K562 (cell line): Measurements from ENCODE around the gene TBC1D5. TPM values are rescaled to one million over a fixed set of nuclear protein-coding genes. Genes with fewer than 3 reads are reported as not detected.

ENCODE experiments used
- ATAC-seq: fragments of 200-7000 bp; cut with Tn5 transposase; 3 replicates; pipeline ENCODE4 v1.9.1; 2020; ENCODE audit warnings: moderate library complexity
- BruUV-seq: library from RNA; stranded (reverse); fragments of 400-500 nt; replicated peaks from 2 replicates; lab custom pipeline; 2021; lab: Mats Ljungman, UMichigan
- CTCF ChIA-PET: fragments of 300-600 bp; formaldehyde crosslinking; extraction: SDS; loops from one replicate; lab custom pipeline; 2021; ENCODE audit warnings: low intra/inter-chr PET ratio; lab: Yijun Ruan, JAX
- POLR2A ChIA-PET: fragments of 300-600, 350-650 bp; sonication (Branson Sonifier 250); formaldehyde crosslinking; extraction: SDS; loops from one replicate; lab custom pipeline; 2021; ENCODE audit warnings: antibody characterized with exemption, inconsistent platforms; lab: Yijun Ruan, JAX
- DNase-seq, 4 experiments: peaks; one replicate each; pipeline versions ENCODE4 v3.0.0 to v3.0.0-alpha.2; 2011 to 2018; ENCODE audit warnings: low spot score in 3 of 4, mixed read lengths in 3 of 4; ENCODE audit errors: extremely low read depth in 1 of 4
- FAIRE-seq: peaks from 2 replicates; lab custom pipeline; 2011; peaks lifted over from hg19 to GRCh38; lab: Jason Lieb, UNC
- H2AFZ ChIP-seq: 2 replicates; pipeline ENCODE4 v1.6.0; 2011; ENCODE audit warnings: low read depth, low read length, control low read depth, inconsistent platforms
- H3K27ac ChIP-seq: fragments of 200-600 bp; 3 replicates; pipeline ENCODE4 v1.8.0; 2011; ENCODE audit warnings: low read depth, mild to moderate bottlenecking, control low read depth, inconsistent platforms, low read length, moderate library complexity, mixed read lengths; ENCODE audit errors: extremely low read depth
- H3K27me3 ChIP-seq, 2 experiments: fragments of 300-600 bp in 1 of 2; 2 replicates in 1 of 2; 3 replicates in 1 of 2; pipeline versions ENCODE4 v1.6.0 to v1.8.0; 2011; ENCODE audit warnings: inconsistent platforms in 2 of 2, low read length in 2 of 2, mild to moderate bottlenecking in 1 of 2, mixed read lengths in 1 of 2, moderate library complexity in 1 of 2; ENCODE audit not compliant: control insufficient read depth in 2 of 2, insufficient read depth in 2 of 2
- H3K36me3 ChIP-seq: fragments of 300-600 bp; 3 replicates; pipeline ENCODE4 v1.8.0; 2011; ENCODE audit warnings: mild to moderate bottlenecking, low read length, inconsistent platforms; ENCODE audit not compliant: control insufficient read depth, insufficient read depth
- H3K4me1 ChIP-seq, 2 experiments: fragments of 200-600 bp in 1 of 2; replicated peaks in 1 of 2; 2 replicates in 1 of 2; 3 replicates in 1 of 2; pipeline versions ENCODE4 v1.5.1 to v1.8.0; 2011; ENCODE audit warnings: inconsistent platforms in 2 of 2, low read length in 2 of 2, mild to moderate bottlenecking in 1 of 2, mixed read lengths in 1 of 2, moderate library complexity in 1 of 2; ENCODE audit not compliant: control insufficient read depth in 2 of 2, insufficient read depth in 2 of 2
- H3K4me2 ChIP-seq: 2 replicates; pipeline ENCODE4 v1.6.1; 2011; ENCODE audit warnings: low read length, control low read depth, inconsistent platforms, mixed read lengths; ENCODE audit not compliant: insufficient read depth
- H3K4me3 ChIP-seq: fragments of 200-600 bp; sonication (generic), shearing (Covaris generic); 2 replicates; pipeline ENCODE4 v1.5.1; 2016; ENCODE audit warnings: control low read depth, inconsistent platforms
- H3K79me2 ChIP-seq: fragments of 200-600 bp; 3 replicates; pipeline ENCODE4 v1.8.0; 2011; ENCODE audit warnings: low read length, inconsistent platforms; ENCODE audit not compliant: control insufficient read depth, insufficient read depth
- H3K9ac ChIP-seq, 2 experiments: 2 replicates each; pipeline versions ENCODE4 v1.6.0 to v1.6.1; 2011; ENCODE audit warnings: low read depth in 2 of 2, low read length in 2 of 2, control low read depth in 1 of 2, inconsistent platforms in 1 of 2, mild to moderate bottlenecking in 1 of 2, mixed read lengths in 1 of 2; ENCODE audit not compliant: insufficient read depth in 1 of 2
- H3K9me1 ChIP-seq: one replicate; pipeline ENCODE4 v1.6.0; 2011; ENCODE audit warnings: inconsistent platforms, mild to moderate bottlenecking, low read length, moderate library complexity; ENCODE audit not compliant: control insufficient read depth, insufficient read depth
- H3K9me3 ChIP-seq: replicated peaks from 2 replicates; pipeline ENCODE4 v1.5.1; 2011; ENCODE audit warnings: low read depth, low read length, inconsistent platforms; ENCODE audit not compliant: control insufficient read depth, insufficient read depth
- H4K20me1 ChIP-seq: replicated peaks from 2 replicates; pipeline ENCODE4 v1.6.1; 2011; ENCODE audit warnings: low read length, inconsistent platforms, mixed read lengths; ENCODE audit not compliant: control insufficient read depth, insufficient read depth
- CREM ChIP-seq: IDR thresholded peaks from 2 replicates; pipeline ENCODE4 v1.6.1; 2014; ENCODE audit warnings: antibody characterized with exemption, low read depth
- CTCF ChIP-seq, 3 experiments: IDR thresholded peaks in 2 of 3; conservative IDR thresholded peaks in 1 of 3; 2 replicates each; pipeline ENCODE4 v1.5.1; 2011 to 2012; ENCODE audit warnings: low read length in 3 of 3, mild to moderate bottlenecking in 3 of 3, control low read depth in 2 of 3, improper control_type of control experiment in 1 of 3, inconsistent platforms in 1 of 3, low read depth in 1 of 3, mixed read lengths in 1 of 3, moderate library complexity in 1 of 3; ENCODE audit not compliant: insufficient read depth in 2 of 3
- DEAF1 ChIP-seq: fragments of 450-650 bp; formaldehyde crosslinking; IDR thresholded peaks from 2 replicates; pipeline ENCODE4 v1.4.0; 2020; ENCODE audit warnings: mild to moderate bottlenecking, moderate library complexity
- ETV1 ChIP-seq: fragments of 450-650 bp; conservative IDR thresholded peaks from 2 replicates; pipeline ENCODE4 v1.6.1; 2016; ENCODE audit warnings: missing genetic modification characterization, control low read depth, low read depth, missing compliant biosample characterization
- GTF2F1 ChIP-seq: IDR thresholded peaks from 2 replicates; pipeline ENCODE4 v1.6.1; 2011; ENCODE audit warnings: low read depth, low read length, improper control_type of control experiment
- HIVEP1 ChIP-seq: fragments of 250-450 bp; sonication (Bioruptor Pico); IDR thresholded peaks from 2 replicates; pipeline ENCODE4 v1.4.0; 2020; ENCODE audit warnings: mild to moderate bottlenecking
- KLF10 ChIP-seq: fragments of 250-450 bp; sonication (Bioruptor Pico); IDR thresholded peaks from 2 replicates; pipeline ENCODE4 v1.6.1; 2021; ENCODE audit warnings: matching md5 sums
- RAD21 ChIP-seq, 2 experiments: fragments of 250-450 bp in 1 of 2; fragments of 450-650 bp in 1 of 2; sonication (Bioruptor Pico) in 1 of 2; formaldehyde crosslinking in 1 of 2; IDR thresholded peaks in 1 of 2; conservative IDR thresholded peaks in 1 of 2; 2 replicates each; pipeline versions ENCODE4 v1.4.0 to v1.8.0; 2020 to 2022; ENCODE audit warnings: mild to moderate bottlenecking in 2 of 2, moderate library complexity in 1 of 2
- RFX1 ChIP-seq: fragments of 450-650 bp; IDR thresholded peaks from 2 replicates; pipeline ENCODE4 v1.6.1; 2016; ENCODE audit warnings: mild to moderate bottlenecking, moderate library complexity
- SAFB ChIP-seq: fragments of 200-400 bp; formaldehyde crosslinking; IDR thresholded peaks from 2 replicates; pipeline ENCODE4 v1.6.1; 2017; ENCODE audit warnings: low read depth, low read length, borderline replicate concordance
- SMC3 ChIP-seq: conservative IDR thresholded peaks from 2 replicates; pipeline ENCODE4 v1.6.1; 2011; ENCODE audit warnings: low read depth, low read length, improper control_type of control experiment; ENCODE audit not compliant: insufficient read depth
- SRF ChIP-seq, 2 experiments: fragments of 250-450, 450-650 bp in 1 of 2; sonication (Bioruptor Pico) in 1 of 2; sonication (generic) in 1 of 2; formaldehyde crosslinking; IDR thresholded peaks; 2 replicates each; pipeline versions ENCODE4 v1.5.0 to v1.5.1; 2020 to 2022; ENCODE audit warnings: mild to moderate bottlenecking in 1 of 2, missing genetic modification reagents in 1 of 2
- ZBTB2 ChIP-seq: fragments of 450-650 bp; IDR thresholded peaks from 2 replicates; pipeline ENCODE4 v1.6.1; 2016; ENCODE audit warnings: antibody characterized with exemption
- WGBS: fragments of 100-300 bp; shearing (Covaris generic); methylation state at CpG from one replicate; pipeline ENCODE4 v1.1.6; 2016; ENCODE audit warnings: low coverage, mixed read lengths; ENCODE audit not compliant: insufficient coverage; ENCODE audit errors: missing lambda C conversion rate; 5-methylcytosine and 5-hydroxymethylcytosine counted together
- in situ Hi-C: fragments of 300-500 bp; cut with MboI; formaldehyde crosslinking; loops from 4 replicates; pipeline ENCODE4 v1.15.0; 2018; ENCODE audit warnings: inconsistent platforms, mixed read lengths
- intact Hi-C: fragments of 100-400 bp; cut with micrococcal nuclease; formaldehyde crosslinking; loops from 2 replicates; pipeline ENCODE4 v1.14.2; 2022
- polyA plus RNA-seq, 8 experiments: library from polyadenylated mRNA; depleted of rRNA in 4 of 8; stranded (reverse) in 5 of 8; unstranded in 3 of 8; fragments of >200 nt; fragmentation: Nextera tagmentation in 2 of 8; fragmentation: Illumina TruSeq in 1 of 8; extraction: Ambion mirVana in 2 of 8; extraction: Trizol in 1 of 8; gene quantifications; 2 replicates each; pipeline versions ENCODE4 v1.2.1 to v1.2.3, GENCODE V29; 2011 to 2014; ENCODE audit warnings: inconsistent platforms in 1 of 8, missing spikeins in 1 of 8
- total RNA-seq, 7 experiments: library from RNA; depleted of rRNA in 6 of 7; stranded (reverse); fragments of >200 nt in 6 of 7; fragmentation: Illumina TruSeq in 2 of 7; extraction: Trizol in 2 of 7; gene quantifications; 2 replicates each; pipeline versions ENCODE4 v1.2.1 to v1.2.3, GENCODE V29; 2011 to 2021; ENCODE audit warnings: low replicate concordance in 1 of 7

The TBC1D5 gene
- total and polyA plus RNA-seq, 9 of the 15 experiments (the other 6 are each of a cell fraction or from before 2014, with no cell fraction given): 2.9 to 38.1 (median 25.6) TPM

GRCh38 chr3:17233398-17233800, 509.0 kb downstream of the TBC1D5 start:
- BruUV-seq: no TSS peak
- Histone ChIP-seq H3K4me3 (no peak overlapping the region), H2AFZ (no peak overlapping the region), H4K20me1 (no peaks in the 10 kb centered on the region), H3K9me1 (no peaks in the 10 kb centered on the region), H3K4me1 (no peaks in the 10 kb centered on the region), H3K27ac (no peak overlapping the region), H3K9ac (no peak overlapping the region), H3K36me3 (no peaks in the 10 kb centered on the region), H3K9me3 (no peaks in the 10 kb centered on the region), H3K27me3 (no peaks in the 10 kb centered on the region), H3K4me2 (no peak overlapping the region), H3K79me2 (no peaks in the 10 kb centered on the region)
- intact Hi-C loops: loop anchor here (1.0 to 5.0 kb wide), 5 partner anchors 37 to 632 kb away; no protein-coding TSS in a partner anchor
- DNase-seq (peak; percentile 39 to 67 (median 52)), ATAC-seq (peak; percentile 94), FAIRE-seq (peak; percentile 76)
- 21% methylated on average over 3 of the region's 3 CpGs for whole genome bisulfite sequencing
- in situ Hi-C loops: loop anchor here (10.0 kb wide), 1 partner anchor 629 kb away; the partner anchor contains the start of gene DAZL
- POLR2A ChIA-PET: no interaction called here
- CTCF ChIA-PET: interaction anchor here (0.5 to 3.5 kb wide), 4 partner anchors 20 to 943 kb away, joined by 3 to 31 read pairs (median 4); no protein-coding TSS in a partner anchor
- TF ChIP-seq CTCF (IDR thresholded peaks at IDR 0.05 in 2 of 3, conservative IDR thresholded peaks at IDR 0.05 in 1 of 3; ENCODE audit: insufficient read depth in 2 of 3, low read depth in 1 of 3, low read length in 3 of 3) (peak; percentile 68 to 83 (median 73)), HIVEP1 (CRISPR knock-in tag) (no peak), KLF10 (no peak), DEAF1 (peak; percentile 75), SAFB (no peak), CREM (0 out of 2 replicates have a peak, but pooled peaks have one; percentile 21), GTF2F1 (no peak), RAD21 (CRISPR knock-in tag; conservative IDR thresholded peaks at IDR 0.05 in 1 of 2, IDR thresholded peaks at IDR 0.05 in 1 of 2) (peak; percentile 86 to 91), SRF (CRISPR knock-in tag; IDR thresholded peaks at IDR 0.05) (0 out of 4 replicates have a peak, but pooled peaks of 1 of the 2 experiments have one; percentile 52), ETV1 (tag) (0 out of 2 replicates have a peak, but pooled peaks have one; percentile 5), ZBTB2 (no peak), SMC3 (peak; percentile 79), RFX1 (peak; percentile 65)
